CD4-positive, alpha-beta T cell (primary cell): Measurements from ENCODE around the gene FZR1. TPM values are rescaled to one million over a fixed set of nuclear protein-coding genes. Genes with fewer than 3 reads are reported as not detected.

Source experiments
- ATAC-seq: fragments of 200-7000 bp; cut with Tn5 transposase; one replicate; pipeline ENCODE4 v1.10.0; 2022; ENCODE audit warnings: mild to moderate bottlenecking; ENCODE audit not compliant: poor library complexity
- CTCF ChIA-PET: fragments of 350-600 bp; sonication (Branson Sonifier 250); formaldehyde crosslinking; loops from one replicate; lab custom pipeline; 2021; ENCODE audit warnings: antibody characterized with exemption, inconsistent platforms; lab: Charles Lee
- POLR2A ChIA-PET: fragments of 350-600 bp; sonication (Branson Sonifier 250); formaldehyde crosslinking; loops from one replicate; lab custom pipeline; 2021; ENCODE audit warnings: antibody characterized with exemption, inconsistent platforms; lab: Charles Lee
- DNase-seq, 14 experiments: peaks; one replicate each; pipeline ENCODE4 v3.0.0-alpha.2; 2013 to 2020; ENCODE audit warnings: mixed read lengths in 2 of 14
- H3K27ac ChIP-seq, 2 donors: one replicate each; pipeline versions ENCODE4 v1.5.1 to v1.7.0; 2013; ENCODE audit warnings: low read length in 2 of 2, low read depth in 1 of 2, mild to moderate bottlenecking in 1 of 2
- H3K27me3 ChIP-seq, 2 experiments: 1 replicate in 1 of 2; 2 replicates in 1 of 2; pipeline versions ENCODE4 v1.6.1 to v1.7.0; 2013; ENCODE audit warnings: low read length in 2 of 2, control low read depth in 1 of 2, mild to moderate bottlenecking in 1 of 2, moderate library complexity in 1 of 2; ENCODE audit not compliant: insufficient read depth in 2 of 2, control insufficient read depth in 1 of 2
- H3K36me3 ChIP-seq: one replicate; pipeline ENCODE4 v1.6.1; 2013; ENCODE audit warnings: low read length, control low read depth; ENCODE audit not compliant: insufficient read depth
- H3K4me1 ChIP-seq: one replicate; pipeline ENCODE4 v1.6.1; 2013; ENCODE audit warnings: low read length, control low read depth; ENCODE audit not compliant: insufficient read depth
- H3K4me3 ChIP-seq: one replicate; pipeline ENCODE4 v1.5.1; 2013; ENCODE audit warnings: mild to moderate bottlenecking, low read length, moderate library complexity
- H3K9me3 ChIP-seq, 2 experiments: 1 replicate in 1 of 2; 2 replicates in 1 of 2; pipeline versions ENCODE4 v1.6.1 to v1.7.0; 2013; ENCODE audit warnings: low read length in 2 of 2, mild to moderate bottlenecking in 2 of 2, control low read depth in 1 of 2, moderate library complexity in 1 of 2; ENCODE audit not compliant: control insufficient read depth in 1 of 2, insufficient read depth in 1 of 2
- H3K27ac Mint-ChIP-seq: one replicate; pipeline ENCODE4 v1.8.0; 2020; ENCODE audit warnings: mixed read lengths
- H3K27me3 Mint-ChIP-seq: one replicate; pipeline ENCODE4 v1.8.0; 2021; ENCODE audit warnings: mixed read lengths
- H3K36me3 Mint-ChIP-seq: one replicate; pipeline ENCODE4 v1.8.0; 2021; ENCODE audit warnings: low read depth, mixed read lengths
- H3K4me1 Mint-ChIP-seq: one replicate; pipeline ENCODE4 v1.8.0; 2021; ENCODE audit warnings: low read depth, mixed read lengths
- H3K4me3 Mint-ChIP-seq: one replicate; pipeline ENCODE4 v1.8.0; 2020; ENCODE audit warnings: mild to moderate bottlenecking, mixed read lengths
- H3K9me3 Mint-ChIP-seq: one replicate; pipeline ENCODE4 v1.8.0; 2020; ENCODE audit warnings: mixed read lengths
- intact Hi-C, 2 experiments: fragments of 100-400 bp; cut with DNase I in 1 of 2; cut with micrococcal nuclease in 1 of 2; formaldehyde crosslinking; loops; one replicate each; pipeline versions ENCODE4 v1.15.1 to v1.9.0; 2023 to 2025; cut with DNase I, micrococcal nuclease
- total RNA-seq, 174 experiments: library from RNA in 2 of 174; stranded (reverse) in 2 of 174; gene quantifications; one replicate each; pipeline ENCODE4 v1.2.3 and lab custom pipeline; 2021 to 2026
- TF ChIP-seq, protein P1 (sequence below): fragments of 200-600 bp; IDR thresholded peaks from one replicate; pipeline ENCODE4 v1.8.0; 2022; ENCODE audit warnings: antibody characterized with exemption, mild to moderate bottlenecking

Gene FZR1
- total RNA-seq, 2 experiments from 2014 or later, result 109 to 116 TPM

DNA sequence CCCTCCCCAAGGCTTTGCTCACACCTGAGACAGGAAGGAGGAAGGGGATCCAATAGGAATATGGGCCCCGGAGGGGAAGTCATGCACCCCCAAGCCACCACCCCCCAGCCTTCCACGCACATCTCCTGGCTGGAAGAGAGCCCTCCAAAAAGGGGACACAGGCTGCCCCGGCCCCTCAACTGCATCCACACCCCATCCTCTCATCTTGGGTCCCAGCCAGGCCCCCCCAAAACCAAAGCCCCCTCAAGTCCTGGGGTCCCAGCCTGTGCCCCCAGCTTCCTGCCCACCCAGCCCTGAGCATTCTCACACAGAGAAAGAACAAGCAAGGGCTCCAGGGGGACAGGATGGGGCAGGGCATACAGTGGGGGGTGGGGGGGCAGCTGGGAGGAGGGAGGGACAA, 37.9 kb upstream of the FZR1 start:
- ATAC-seq, result no peak
- Histone ChIP-seq H3K27ac (no peak overlapping the region), H3K4me3 (no peak overlapping the region), H3K27me3 (no peaks in the 10 kb centered on the region), H3K9me3 (no peaks in the 10 kb centered on the region), H3K4me1 (no peaks in the 10 kb centered on the region), H3K36me3 (no peaks in the 10 kb centered on the region)
- no peaks in the 10 kb centered on the region for H3K9me3 Mint-ChIP-seq
- no peaks in the 10 kb centered on the region for H3K27me3 Mint-ChIP-seq
- ChIA-PET POLR2A (interaction anchor here (0.6 kb wide), 1 partner anchor 891 kb away, joined by 3 read pairs; no protein-coding TSS in a partner anchor), CTCF (no interaction called here)
- no peak overlapping the region for H3K4me3 Mint-ChIP-seq
- H3K4me1 Mint-ChIP-seq, result no peaks in the 10 kb centered on the region
- DNase-seq, result no peak
- no peak overlapping the region for H3K27ac Mint-ChIP-seq
- intact Hi-C loops, result no loop called here
- TF ChIP-seq, protein P1, sequence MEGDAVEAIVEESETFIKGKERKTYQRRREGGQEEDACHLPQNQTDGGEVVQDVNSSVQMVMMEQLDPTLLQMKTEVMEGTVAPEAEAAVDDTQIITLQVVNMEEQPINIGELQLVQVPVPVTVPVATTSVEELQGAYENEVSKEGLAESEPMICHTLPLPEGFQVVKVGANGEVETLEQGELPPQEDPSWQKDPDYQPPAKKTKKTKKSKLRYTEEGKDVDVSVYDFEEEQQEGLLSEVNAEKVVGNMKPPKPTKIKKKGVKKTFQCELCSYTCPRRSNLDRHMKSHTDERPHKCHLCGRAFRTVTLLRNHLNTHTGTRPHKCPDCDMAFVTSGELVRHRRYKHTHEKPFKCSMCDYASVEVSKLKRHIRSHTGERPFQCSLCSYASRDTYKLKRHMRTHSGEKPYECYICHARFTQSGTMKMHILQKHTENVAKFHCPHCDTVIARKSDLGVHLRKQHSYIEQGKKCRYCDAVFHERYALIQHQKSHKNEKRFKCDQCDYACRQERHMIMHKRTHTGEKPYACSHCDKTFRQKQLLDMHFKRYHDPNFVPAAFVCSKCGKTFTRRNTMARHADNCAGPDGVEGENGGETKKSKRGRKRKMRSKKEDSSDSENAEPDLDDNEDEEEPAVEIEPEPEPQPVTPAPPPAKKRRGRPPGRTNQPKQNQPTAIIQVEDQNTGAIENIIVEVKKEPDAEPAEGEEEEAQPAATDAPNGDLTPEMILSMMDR, result no peak
- H3K36me3 Mint-ChIP-seq, result peaks cover 5% of the 10 kb centered on the region

GRCh38 chr19:3469638-3470499, 36.2 kb upstream of the FZR1 start:
- no peaks in the 10 kb centered on the region for H3K36me3 ChIP-seq
- no peak overlapping the region for H3K27ac ChIP-seq
- no peak for ATAC-seq
- Mint-ChIP-seq H3K4me1 (no peaks in the 10 kb centered on the region), H3K4me3 (no peak overlapping the region), H3K36me3 (peaks cover 5% of the 10 kb centered on the region), H3K27me3 (no peaks in the 10 kb centered on the region), H3K9me3 (no peaks in the 10 kb centered on the region), H3K27ac (no peak overlapping the region)
- no peak for DNase-seq
- H3K4me1 ChIP-seq, result no peaks in the 10 kb centered on the region
- TF ChIP-seq, protein P1, result no peak
- no peak overlapping the region for H3K4me3 ChIP-seq
- CTCF ChIA-PET, result no interaction called here
- intact Hi-C loops, result no loop called here
- no peaks in the 10 kb centered on the region for H3K9me3 ChIP-seq
- H3K27me3 ChIP-seq, result no peaks in the 10 kb centered on the region
- POLR2A ChIA-PET, result no interaction called here

DNA sequence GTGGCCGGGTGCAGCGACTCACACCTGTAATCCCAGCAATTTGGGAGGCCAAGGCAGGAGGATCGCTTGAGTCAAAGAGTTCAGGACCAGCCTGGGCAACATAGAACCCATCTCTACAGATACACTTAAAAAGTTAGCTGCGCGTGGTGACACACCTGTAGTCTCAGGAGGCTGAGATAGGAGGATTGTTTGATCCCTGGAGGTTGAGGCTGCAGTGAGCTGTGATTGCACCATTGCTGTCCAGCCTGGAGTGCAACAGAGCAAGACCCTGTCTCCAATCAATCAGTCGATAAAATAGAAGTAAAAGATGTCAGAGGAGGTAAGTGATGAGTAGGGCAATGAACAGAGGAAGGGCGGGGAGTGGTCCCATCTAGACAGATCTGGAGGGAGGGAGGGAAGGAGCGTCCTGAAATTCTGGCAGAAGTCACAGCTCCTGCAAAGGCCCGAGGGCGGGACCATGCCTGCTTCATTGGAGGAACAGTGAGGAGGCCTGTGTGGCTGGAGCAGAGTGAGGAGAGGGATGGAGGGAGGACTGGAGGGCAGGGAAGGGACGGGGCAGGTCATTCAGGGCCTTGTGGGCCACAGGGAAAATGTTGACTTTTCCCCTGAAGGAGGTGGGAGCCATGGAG, 35.5 kb upstream of the FZR1 start:
- Mint-ChIP-seq H3K4me3 (no peak overlapping the region), H3K36me3 (peaks cover under 1% of the 10 kb centered on the region), H3K9me3 (no peaks in the 10 kb centered on the region), H3K27me3 (no peaks in the 10 kb centered on the region), H3K27ac (no peak overlapping the region), H3K4me1 (no peaks in the 10 kb centered on the region)
- ChIA-PET CTCF (no interaction called here), POLR2A (no interaction called here)
- DNase-seq, result no peak
- TF ChIP-seq, protein P1, result no peak
- H3K4me1 ChIP-seq, result no peaks in the 10 kb centered on the region
- intact Hi-C loops, result no loop called here
- no peak overlapping the region for H3K27ac ChIP-seq
- no peaks in the 10 kb centered on the region for H3K27me3 ChIP-seq
- ATAC-seq, result no peak
- no peak overlapping the region for H3K4me3 ChIP-seq
- H3K9me3 ChIP-seq, result no peaks in the 10 kb centered on the region
- H3K36me3 ChIP-seq, result no peaks in the 10 kb centered on the region
